Calu3 (cell line): ENCODE results near the gene A1BG. TPM values are rescaled to one million over a fixed set of nuclear protein-coding genes. Genes with fewer than 3 reads are reported as not detected.
A peak's percentile ranks its signal among the peaks of the same experiment; 100 is the strongest.

Experiments used
- BruUV-seq: library from RNA; stranded (reverse); fragments of 400-500 nt; replicated peaks from 2 replicates; lab custom pipeline; 2021; lab: Mats Ljungman, UMichigan
- CTCF ChIA-PET: fragments of 300-600 bp; sonication (Branson Sonifier 250); formaldehyde crosslinking; loops from one replicate; lab custom pipeline; 2022; ENCODE audit warnings: antibody characterized with exemption; lab: Charles Lee
- DNase-seq: peaks from one replicate; pipeline ENCODE4 v3.0.0; 2022
- H3K27ac Mint-ChIP-seq: one replicate; pipeline ENCODE4 v1.8.0; 2022; ENCODE audit warnings: mixed read lengths; ENCODE audit not compliant: unreplicated experiment
- H3K27me3 Mint-ChIP-seq: one replicate; pipeline ENCODE4 v1.8.0; 2022; ENCODE audit warnings: mixed read lengths; ENCODE audit not compliant: unreplicated experiment
- H3K36me3 Mint-ChIP-seq: one replicate; pipeline ENCODE4 v1.8.0; 2022; ENCODE audit warnings: mild to moderate bottlenecking, moderate library complexity, mixed read lengths; ENCODE audit not compliant: insufficient read depth, unreplicated experiment
- H3K4me1 Mint-ChIP-seq: one replicate; pipeline ENCODE4 v1.8.0; 2022; ENCODE audit warnings: mild to moderate bottlenecking, low read depth, mixed read lengths; ENCODE audit not compliant: unreplicated experiment
- H3K4me3 Mint-ChIP-seq: one replicate; pipeline ENCODE4 v1.8.0; 2022; ENCODE audit warnings: mild to moderate bottlenecking, low read depth, moderate library complexity, mixed read lengths; ENCODE audit not compliant: unreplicated experiment
- H3K9me3 Mint-ChIP-seq: one replicate; pipeline ENCODE4 v1.8.0; 2022; ENCODE audit warnings: low read depth, mixed read lengths; ENCODE audit not compliant: unreplicated experiment
- intact Hi-C: fragments of 100-400 bp; cut with micrococcal nuclease; formaldehyde crosslinking; loops from one replicate; pipeline ENCODE4 v1.10.0; 2022; ENCODE audit not compliant: unreplicated experiment
- total RNA-seq: library from RNA; stranded (reverse); gene quantifications from 2 replicates; pipeline ENCODE4 v1.2.3, GENCODE V29; 2022
- TF ChIP-seq, protein P1 (sequence below): fragments of 200-600 bp; IDR thresholded peaks from one replicate; pipeline ENCODE4 v1.8.0; 2022; ENCODE audit warnings: antibody characterized with exemption; ENCODE audit not compliant: unreplicated experiment

The A1BG gene
- total RNA-seq, 1 experiment from 2014 or later: not detected

DNA sequence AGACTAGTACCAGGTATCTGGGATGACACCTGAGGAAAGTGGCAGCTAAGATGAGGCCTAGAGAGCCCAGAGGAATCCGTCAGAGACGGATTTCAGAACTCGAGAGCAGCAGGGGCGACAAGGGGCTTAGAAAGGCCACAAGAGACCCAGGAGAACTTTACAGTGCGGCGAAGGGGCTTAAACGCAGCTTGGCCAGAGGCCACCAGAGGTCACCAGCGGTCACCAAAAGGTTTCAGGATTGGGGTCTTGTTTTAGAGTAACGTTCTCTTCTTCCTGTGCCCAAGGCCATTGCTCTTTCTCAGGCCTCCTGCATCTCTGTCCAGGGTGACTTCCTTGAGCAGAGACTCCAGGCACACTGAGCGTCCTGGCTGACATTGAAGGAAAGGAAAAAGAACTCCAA is 24.3 kb downstream of the A1BG start:
- peak; percentile 30 for DNase-seq
- Mint-ChIP-seq H3K9me3 (no peaks in the 10 kb centered on the region), H3K4me1 (peaks cover 16% of the 10 kb centered on the region), H3K27ac (no peak overlapping the region), H3K27me3 (no peaks in the 10 kb centered on the region), H3K36me3 (no peaks in the 10 kb centered on the region), H3K4me3 (no peak overlapping the region)
- CTCF ChIA-PET: no interaction called here
- intact Hi-C loops: no loop called here
- TF ChIP-seq, protein P1, sequence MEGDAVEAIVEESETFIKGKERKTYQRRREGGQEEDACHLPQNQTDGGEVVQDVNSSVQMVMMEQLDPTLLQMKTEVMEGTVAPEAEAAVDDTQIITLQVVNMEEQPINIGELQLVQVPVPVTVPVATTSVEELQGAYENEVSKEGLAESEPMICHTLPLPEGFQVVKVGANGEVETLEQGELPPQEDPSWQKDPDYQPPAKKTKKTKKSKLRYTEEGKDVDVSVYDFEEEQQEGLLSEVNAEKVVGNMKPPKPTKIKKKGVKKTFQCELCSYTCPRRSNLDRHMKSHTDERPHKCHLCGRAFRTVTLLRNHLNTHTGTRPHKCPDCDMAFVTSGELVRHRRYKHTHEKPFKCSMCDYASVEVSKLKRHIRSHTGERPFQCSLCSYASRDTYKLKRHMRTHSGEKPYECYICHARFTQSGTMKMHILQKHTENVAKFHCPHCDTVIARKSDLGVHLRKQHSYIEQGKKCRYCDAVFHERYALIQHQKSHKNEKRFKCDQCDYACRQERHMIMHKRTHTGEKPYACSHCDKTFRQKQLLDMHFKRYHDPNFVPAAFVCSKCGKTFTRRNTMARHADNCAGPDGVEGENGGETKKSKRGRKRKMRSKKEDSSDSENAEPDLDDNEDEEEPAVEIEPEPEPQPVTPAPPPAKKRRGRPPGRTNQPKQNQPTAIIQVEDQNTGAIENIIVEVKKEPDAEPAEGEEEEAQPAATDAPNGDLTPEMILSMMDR: no peak
- BruUV-seq: no TSS peak

GRCh38 chr19:58326914-58327726 is 26.2 kb downstream of the A1BG start, which contains the start of gene ZSCAN22:
Gene ZSCAN22, plus strand, starts transcription at chr19:58326994. Its CDS starts 7,809 bp downstream, at chr19:58334803.
- H3K27me3 Mint-ChIP-seq: no peaks in the 10 kb centered on the region
- CTCF ChIA-PET: interaction anchor here (0.8 to 1.4 kb wide), 3 partner anchors 9 to 193 kb away, joined by 5 read pairs; partner anchors contain the start of gene ZBTB45
- DNase-seq: peak; percentile 97
- BruUV-seq: no TSS peak
- intact Hi-C loops: loop anchor here (1.0 kb wide), 1 partner anchor 144 kb away; the partner anchor contains the start of gene ZNF274
- peaks cover 3% of the 10 kb centered on the region for H3K9me3 Mint-ChIP-seq
- H3K36me3 Mint-ChIP-seq: no peaks in the 10 kb centered on the region
- H3K27ac Mint-ChIP-seq: no peak within 1 kb of the TSS
- H3K4me3 Mint-ChIP-seq: no peak within 1 kb of the TSS
- peaks cover 16% of the 10 kb centered on the region for H3K4me1 Mint-ChIP-seq
- TF ChIP-seq, protein P1: no peak

- Mint-ChIP-seq H3K36me3 (no peaks in the 10 kb centered on the region), H3K27ac (no peak overlapping the region), H3K4me3 (no peak overlapping the region), H3K4me1 (peaks cover 16% of the 10 kb centered on the region), H3K9me3 (peaks cover 3% of the 10 kb centered on the region), H3K27me3 (no peaks in the 10 kb centered on the region)
- DNase-seq: no peak
- intact Hi-C loops: loop anchor here (1.0 kb wide), 1 partner anchor 143 kb away; the partner anchor contains the start of gene ZNF274
- TF ChIP-seq, protein P1: no peak
- no TSS peak for BruUV-seq
- CTCF ChIA-PET: interaction anchor here (0.8 to 1.4 kb wide), 3 partner anchors 9 to 193 kb away, joined by 5 read pairs; partner anchors contain the start of gene ZBTB45
Measured at GRCh38 chr19:58326501-58326913, 26.8 kb downstream of the A1BG start.

- Mint-ChIP-seq H3K4me1 (peaks cover 9% of the 10 kb centered on the region), H3K27me3 (no peaks in the 10 kb centered on the region), H3K27ac (no peak overlapping the region), H3K4me3 (no peak overlapping the region), H3K9me3 (peaks cover 3% of the 10 kb centered on the region), H3K36me3 (no peaks in the 10 kb centered on the region)
- no peak for DNase-seq
- CTCF ChIA-PET: no interaction called here
- intact Hi-C loops: loop anchor here (1.0 kb wide), 1 partner anchor 142 kb away; the partner anchor contains the start of gene ZNF274
- TSS peak; percentile 20 for BruUV-seq
- TF ChIP-seq, protein P1: no peak
Measured at GRCh38 chr19:58325311-58326022, 27.8 kb downstream of the A1BG start.
